Fibroblast of mammary gland (primary cell): ENCODE measurements around the gene MAGI1.

Experiments
- DNase-seq: peaks from one replicate; pipeline ENCODE4 v3.0.0-alpha.2; 2010; ENCODE audit warnings: low read depth
- H3K4me3 ChIP-seq: 2 replicates; pipeline ENCODE4 v1.5.1; 2011; ENCODE audit warnings: low read depth, mild to moderate bottlenecking, low read length, moderate library complexity; ENCODE audit not compliant: control insufficient read depth
- CTCF ChIP-seq: conservative IDR thresholded peaks from 2 replicates; pipeline ENCODE4 v1.5.1; 2011; ENCODE audit warnings: low read depth, low read length, inconsistent platforms; ENCODE audit not compliant: control insufficient read depth, insufficient read depth

The MAGI1 gene

GRCh38 chr3:65702202-65702601 is 336.5 kb downstream of the MAGI1 start:
- no peak overlapping the region for H3K4me3 ChIP-seq
- no peak for TF ChIP-seq CTCF
- DNase-seq, result no peak

GRCh38 chr3:65701516-65701915 is 337.2 kb downstream of the MAGI1 start:
- no peak for TF ChIP-seq CTCF
- no peak for DNase-seq
- H3K4me3 ChIP-seq, result no peak overlapping the region

- no peak overlapping the region for H3K4me3 ChIP-seq
- DNase-seq, result no peak
- TF ChIP-seq CTCF, result peak; percentile 14
Measured at GRCh38 chr3:65689436-65689835, 349.3 kb downstream of the MAGI1 start.

GRCh38 chr3:65687741-65688140 is 351.0 kb downstream of the MAGI1 start:
- TF ChIP-seq CTCF, result no peak

DNA sequence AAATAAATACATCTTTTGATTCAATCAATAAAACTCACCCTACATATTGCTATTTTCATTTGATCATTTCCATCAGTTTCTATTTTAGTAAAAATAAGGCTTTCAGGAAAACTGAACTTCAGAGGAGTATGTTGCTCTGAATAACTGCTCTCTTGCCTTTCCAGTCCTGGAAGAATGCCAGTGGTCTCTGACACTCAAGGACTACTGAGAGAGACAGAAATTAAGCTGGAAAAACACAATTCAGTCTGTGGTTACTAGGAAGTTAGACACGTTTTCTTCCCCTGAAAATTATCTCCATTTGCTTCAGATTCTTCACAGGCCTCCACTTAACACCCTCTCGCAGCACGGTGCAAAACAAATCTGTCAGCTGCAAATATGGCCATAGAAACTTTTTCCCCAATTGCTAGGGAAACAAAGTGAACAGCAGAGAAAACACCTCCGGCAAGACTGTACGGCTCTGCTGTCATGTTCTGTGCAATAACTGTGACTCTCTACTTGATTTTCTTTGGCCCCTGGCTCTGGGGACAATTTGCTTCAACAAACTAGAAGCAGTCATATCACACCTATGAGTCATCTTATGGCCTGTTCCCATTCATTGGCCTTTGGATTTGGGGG is 353.0 kb downstream of the MAGI1 start:
- no peak overlapping the region for H3K4me3 ChIP-seq
- DNase-seq, result no peak
- no peak for TF ChIP-seq CTCF

More at GRCh38 chr3:65687741-65688140, 351.0 kb downstream of the MAGI1 start:
- DNase-seq, result no peak
- no peak overlapping the region for H3K4me3 ChIP-seq

- DNase-seq, result no peak
- no peak for TF ChIP-seq CTCF
Measured at GRCh38 chr3:65678516-65678915, 360.2 kb downstream of the MAGI1 start.

More at GRCh38 chr3:65678516-65678915, 360.2 kb downstream of the MAGI1 start:
- no peak overlapping the region for H3K4me3 ChIP-seq
